GM18867 (cell line): Measurements from ENCODE around the gene SNAP23.

Source experiments
- ATAC-seq: cut with Tn5 transposase; IDR thresholded peaks from one replicate; pipeline ENCODE4 v1.9.1; 2021; ENCODE audit warnings: mild to moderate bottlenecking, moderate library complexity; ENCODE audit not compliant: unreplicated experiment

Gene SNAP23

DNA sequence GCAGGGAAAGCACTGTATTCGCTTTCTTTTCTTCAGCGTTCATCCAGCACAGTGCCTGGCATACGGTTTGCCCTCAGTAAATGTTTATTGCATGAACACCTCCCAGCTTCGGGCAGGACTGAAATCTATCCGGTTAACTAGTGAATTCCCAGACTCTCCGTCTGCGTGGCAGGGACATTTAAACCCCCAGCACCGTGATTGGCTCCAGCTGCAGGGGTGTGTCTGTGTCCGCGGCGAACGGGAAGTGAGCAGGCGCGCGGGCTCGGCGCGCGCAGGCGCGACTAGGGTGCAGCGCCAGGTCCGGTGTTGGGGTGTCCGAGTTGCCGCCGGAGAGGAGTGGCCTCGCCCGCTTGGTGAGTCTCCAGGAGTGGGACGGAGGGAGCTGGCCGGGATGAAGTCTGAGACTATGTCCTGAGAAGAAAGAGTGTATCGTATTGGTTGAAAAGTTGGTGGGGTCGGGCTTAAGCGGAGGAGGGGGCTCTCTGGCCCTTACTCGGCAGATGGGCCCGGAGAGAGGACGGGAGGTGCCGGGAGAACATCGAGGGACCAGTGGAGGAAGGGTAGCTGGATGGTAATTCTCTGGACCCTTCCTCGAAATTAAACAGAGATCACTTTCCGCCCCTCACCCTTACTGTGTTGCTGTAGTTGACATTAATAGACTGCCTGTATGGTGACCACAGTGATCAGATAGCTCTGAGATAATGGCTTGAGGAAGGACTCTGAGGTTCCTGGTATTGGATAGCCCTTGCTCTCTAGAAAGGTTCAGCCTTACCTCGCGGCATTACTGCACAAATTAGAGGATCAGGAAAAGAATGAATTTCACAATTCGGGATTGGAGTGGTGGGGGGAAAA is at the start of gene SNAP23:
Gene SNAP23, plus strand, starts transcription at position 274 of the 852 bp plus-strand sequence. CDS start 16,213 bp downstream, outside the sequence.
- ATAC-seq: peak; percentile 79

DNA sequence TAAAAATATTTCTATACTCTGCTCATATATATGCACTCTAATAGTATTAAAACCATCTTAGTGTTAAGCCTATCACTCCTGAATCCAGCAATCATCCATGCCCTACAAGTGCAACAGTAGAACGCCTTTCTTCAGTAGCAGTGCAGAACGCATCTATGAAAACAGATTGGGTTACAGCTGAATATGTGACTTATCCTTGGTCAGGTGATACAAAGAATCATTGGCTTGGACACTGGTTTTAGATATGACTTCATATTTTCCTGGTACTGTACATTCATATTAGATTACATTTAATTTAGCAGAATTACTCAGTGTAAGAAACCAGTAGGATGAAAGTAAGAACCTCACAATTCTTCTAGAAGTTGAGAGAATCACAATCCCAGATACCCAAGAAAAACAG is 47.8 kb upstream of the SNAP23 start:
- ATAC-seq: no peak

DNA sequence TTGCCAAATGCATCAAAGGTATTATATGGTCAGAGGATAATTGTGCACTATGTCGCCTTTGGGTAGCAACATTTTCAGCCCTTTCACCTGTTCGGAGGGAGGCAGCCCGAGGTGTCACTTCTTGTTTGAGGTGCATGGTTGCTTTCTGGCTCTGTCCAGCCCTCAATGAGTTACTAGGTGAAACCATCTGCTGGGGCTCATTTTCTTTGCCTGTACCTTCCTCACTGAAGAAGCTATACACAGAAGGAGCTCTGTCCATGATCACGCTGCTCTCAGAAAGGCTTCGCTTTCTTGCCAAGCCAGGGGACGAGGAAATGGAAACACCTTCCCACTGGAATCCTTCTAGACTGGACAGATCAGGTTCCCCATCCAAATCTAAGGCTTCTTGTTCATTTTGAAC is 47.2 kb upstream of the SNAP23 start:
- no peak for ATAC-seq

DNA sequence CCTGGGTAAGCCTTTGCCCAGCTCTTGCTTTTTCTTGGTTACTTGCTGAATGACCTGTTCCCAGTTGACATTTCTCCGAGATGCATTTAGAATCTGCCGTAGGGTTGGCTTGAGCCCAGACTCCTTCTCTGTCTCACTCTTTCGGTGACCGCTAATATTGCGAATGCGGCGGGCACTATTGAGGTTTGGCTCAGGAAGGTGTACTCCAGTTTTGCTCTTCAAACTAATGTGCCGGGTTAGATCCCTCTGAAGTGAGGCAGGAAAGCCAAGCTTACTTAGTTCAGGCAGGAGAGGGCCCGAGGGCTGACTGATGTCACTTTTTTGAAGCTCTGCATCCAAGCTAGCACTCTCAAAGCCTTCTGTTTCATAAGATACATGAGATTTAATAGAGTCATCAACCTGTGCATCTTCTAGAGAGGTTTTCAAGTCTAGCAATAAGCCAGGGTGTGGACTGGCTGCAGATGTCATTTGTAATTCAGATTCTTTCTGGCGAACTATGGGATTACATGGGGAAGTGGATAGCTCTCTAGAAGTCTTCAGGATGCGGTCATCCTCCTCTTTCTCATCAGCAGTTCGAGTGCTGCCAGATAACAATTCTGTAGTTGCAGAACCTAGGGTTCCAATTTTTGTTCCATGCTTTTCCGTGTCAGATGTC is 45.5 kb upstream of the SNAP23 start:
- no peak for ATAC-seq

DNA sequence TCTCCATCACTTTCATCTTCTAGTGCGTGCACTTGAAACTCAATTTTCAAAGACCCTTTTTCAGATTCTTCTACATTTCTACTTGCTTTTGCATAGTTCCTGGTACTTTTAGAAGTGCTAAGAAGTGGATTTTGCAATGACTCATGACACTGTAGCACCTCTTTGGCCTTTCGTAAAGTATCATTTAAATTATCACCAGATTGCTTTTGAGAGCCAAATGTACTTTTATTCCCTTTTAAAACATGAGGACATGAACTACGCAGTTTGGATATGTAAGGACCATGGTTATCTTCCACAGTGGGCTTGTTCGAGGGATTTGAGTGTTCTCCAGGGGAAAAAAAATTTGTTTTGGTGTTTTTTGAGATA is 45.0 kb upstream of the SNAP23 start:
- ATAC-seq: no peak

DNA sequence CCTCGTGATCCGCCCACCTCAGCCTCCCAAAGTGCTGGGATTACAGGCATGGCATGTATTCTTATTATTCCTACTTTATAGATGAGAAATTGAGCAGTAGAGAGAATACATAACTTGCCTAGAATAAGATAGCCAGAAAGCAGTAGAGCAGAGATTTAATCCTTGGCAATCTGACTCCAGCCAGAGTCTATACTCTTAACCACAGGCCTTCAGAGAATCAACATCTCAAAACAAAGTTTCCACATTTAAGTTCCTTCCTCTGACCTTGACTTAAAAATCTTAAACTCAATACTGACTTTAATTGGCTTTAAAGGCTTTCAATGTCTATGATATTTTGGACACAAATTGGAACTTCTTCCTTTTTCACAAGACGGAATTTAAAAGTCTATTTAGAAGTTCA is 41.6 kb upstream of the SNAP23 start:
- no peak for ATAC-seq

DNA sequence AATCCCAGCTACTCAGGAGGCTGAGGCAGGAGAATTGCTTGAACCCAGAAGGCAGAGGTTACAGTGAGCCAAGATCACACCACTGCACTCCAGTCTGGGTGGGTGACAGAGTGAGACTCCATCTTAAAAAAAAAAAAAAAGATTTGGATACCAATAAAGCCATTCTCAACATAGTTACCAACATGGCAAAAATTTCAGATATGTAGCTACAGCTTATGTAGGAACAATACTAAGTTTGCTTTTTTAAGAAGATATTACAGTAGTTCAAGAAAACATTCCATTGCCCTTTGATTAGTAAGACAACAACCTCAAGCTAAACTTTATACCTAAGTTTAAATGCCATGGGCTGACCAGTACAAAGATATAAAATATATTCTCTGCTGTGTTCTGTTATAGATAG is 38.9 kb upstream of the SNAP23 start:
- ATAC-seq: no peak

DNA sequence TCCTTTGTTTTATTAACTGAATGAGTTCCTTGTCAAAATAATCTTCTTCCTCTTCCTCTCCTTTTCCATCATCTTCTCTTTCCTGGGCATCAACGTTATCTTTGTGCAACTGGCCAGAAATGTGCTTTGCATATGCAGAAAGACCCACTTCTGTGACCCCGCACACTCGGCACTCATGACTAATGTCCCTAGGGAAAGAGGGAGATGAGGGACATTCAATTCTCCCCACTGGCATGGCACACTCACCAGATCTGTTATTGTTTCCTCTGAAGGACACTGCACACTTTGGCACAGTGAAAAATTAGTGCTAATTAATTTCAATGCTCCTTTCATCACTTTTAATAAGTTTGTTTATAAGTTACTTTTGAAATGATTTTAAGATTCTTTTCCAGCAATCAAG is 38.5 kb upstream of the SNAP23 start:
- ATAC-seq: no peak

DNA sequence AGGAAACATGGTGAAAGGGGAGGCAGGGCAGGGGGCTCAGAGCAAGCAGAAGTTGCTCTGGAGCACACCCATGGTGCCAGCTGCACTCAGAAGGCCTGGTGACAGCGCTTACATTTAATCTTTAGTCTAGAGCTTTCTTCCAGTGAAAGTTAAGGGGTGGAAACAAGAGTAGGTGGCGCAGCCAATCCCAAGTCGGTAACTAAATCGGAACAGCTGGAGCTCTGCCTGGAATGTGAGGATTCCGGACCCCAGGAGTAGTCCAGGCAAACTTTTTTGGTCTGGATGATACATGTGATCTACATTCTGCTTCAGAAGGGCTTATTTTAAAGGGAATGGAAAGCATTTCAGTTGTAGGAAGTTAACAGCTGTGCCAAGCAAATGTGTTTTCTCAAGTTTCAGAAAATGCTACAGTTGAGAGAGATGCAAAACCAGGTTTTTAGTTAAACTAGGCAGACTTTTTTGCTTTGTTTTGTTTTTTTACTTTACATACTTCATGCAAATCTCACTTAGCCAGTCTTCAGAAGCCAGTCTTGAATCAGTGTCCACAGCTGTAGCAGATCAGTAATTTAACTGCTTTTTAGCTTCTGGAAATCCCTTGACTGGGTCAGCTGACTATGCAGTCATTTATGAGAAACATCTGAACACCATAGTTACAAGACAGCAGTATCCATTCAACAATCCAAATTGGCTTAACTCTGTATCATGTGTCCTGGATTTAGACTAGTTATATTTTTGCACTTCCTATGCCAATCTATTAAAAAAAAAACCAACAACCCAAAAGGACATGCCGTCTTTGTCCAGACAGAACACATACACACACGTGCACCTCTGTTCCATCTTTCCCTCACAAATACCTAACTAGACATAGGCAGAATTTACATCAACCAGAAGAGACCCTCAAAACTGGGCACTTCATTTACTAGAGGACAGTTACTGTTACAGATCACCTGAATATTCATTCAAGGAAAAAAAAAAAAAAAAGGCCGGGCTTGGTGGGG is 37.7 kb upstream of the SNAP23 start:
- ATAC-seq: peak; percentile 75

DNA sequence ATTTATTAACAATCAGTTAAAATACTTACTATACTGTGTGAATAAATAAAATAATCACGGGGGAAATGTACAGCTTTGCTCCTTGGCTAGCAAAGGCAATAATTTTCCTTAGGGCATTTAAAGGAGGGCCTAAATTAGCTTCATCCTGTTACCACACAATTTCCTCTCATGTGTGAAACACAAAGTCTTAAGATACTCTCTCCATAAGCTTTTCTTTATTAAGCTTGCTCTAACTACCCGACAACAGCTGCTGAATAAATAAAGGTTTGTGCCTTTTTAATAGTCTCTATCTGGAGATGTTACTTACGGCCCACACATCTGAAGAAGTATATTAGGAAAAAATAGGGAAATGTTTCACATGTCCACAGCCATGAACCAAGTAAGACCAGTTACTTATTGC is 34.2 kb upstream of the SNAP23 start:
- ATAC-seq: no peak

DNA sequence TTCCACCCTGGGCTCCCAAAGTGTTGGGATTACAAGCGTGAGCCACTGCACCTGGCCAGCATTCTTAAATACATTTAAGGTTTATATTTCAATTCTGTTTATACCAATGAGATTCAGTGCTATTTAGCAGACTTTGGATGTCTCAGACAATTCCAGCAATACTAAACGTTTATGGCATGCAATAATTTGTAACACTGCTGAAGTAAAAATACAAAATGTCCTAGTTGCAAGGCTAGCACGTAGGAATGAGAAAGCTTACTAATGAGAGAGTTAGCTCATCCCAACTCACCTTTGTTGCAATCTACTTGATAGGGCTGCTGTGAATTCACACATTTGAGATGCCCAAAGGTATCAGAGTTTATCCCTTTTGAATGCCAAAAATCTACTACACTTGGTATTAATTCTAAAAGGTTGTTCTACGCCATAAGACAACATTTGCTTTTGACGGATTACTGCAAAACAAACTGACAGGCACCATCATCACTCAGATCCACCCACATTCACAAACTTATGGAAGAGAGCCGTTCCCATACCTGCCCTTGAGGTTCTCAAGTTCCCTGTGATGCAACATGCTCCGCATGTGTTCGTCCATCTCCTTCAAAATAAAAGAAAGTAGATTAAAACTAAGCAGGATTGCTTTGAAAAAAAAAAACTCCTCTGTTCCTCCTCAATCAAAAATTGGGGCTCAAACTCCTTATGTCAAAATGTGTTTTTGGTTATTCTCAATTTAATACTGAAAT is 29.7 kb upstream of the SNAP23 start:
- no peak for ATAC-seq

DNA sequence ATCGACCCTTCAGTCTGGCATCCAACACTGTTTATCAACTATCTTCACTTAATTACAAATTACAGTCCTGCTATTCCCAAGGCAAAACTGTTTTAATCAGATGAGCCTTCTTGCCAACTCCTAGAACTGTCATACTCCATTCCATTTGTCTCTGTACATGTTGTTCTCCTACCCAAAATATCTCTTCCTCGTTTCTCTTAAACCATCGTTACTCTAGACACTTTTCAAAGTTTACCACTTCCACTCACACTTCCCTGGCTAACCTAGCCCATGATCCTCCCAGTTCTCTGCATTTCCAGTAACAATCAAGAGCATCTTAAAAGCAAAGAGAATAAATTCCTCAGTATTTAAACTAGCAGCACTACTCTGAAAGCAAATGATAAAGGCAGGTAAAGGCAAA is 24.4 kb upstream of the SNAP23 start:
- no peak for ATAC-seq

DNA sequence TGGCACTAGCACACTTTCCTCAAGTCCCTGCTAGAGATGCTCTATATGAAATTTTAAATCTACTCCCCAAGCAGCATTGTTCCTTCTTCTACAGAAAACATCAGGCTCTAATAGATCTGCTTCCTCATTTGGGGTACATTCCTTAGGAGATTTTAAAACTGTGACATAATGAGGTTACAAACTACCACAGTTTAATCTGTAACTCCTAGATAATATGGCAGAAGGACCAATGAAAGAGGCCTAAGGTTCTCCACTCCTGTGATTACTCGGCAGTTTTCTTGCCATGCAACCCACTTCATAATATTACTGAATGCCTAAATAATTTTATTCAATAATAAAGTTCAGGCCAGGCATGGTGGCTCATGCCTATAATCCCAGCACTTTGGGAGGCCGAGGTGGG is 20.6 kb upstream of the SNAP23 start:
- no peak for ATAC-seq

DNA sequence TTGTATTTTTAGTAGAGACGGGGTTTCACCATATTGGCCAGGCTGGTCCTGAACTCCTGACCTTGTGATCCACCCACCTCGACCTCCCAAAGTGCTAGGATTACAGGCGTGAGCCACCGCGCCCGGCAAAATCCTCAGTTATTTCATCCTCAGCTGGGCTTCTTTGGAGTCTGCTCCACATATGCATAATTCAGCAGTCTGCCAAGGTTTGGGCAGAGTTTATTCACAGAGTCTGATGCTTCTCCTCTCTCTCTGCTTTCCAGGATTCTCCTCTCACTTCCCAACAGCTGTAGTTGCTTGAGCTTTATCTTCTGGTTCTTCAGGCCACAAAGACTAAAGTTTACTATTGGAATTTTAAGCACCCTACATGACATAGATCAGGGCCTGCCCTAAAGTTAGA is 12.7 kb upstream of the SNAP23 start:
- ATAC-seq: no peak

DNA sequence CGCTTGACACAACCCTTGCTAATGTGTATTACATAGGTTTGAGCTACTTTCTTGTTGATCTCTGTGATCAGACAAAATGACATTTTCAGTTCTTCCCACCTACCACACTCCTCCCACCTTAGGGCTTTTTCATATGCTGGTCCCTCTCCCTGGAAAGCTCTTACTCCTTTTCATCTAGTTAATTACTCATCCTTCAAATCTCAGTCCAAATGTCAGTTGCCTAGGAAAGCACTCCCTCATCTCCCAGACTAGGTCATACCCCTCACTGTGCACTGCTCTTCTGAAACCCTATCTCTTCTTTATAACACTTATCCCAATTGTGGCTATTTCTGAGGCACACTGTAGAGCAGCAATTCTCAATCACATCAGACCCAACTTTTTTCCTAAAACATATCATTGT is 11.8 kb upstream of the SNAP23 start:
- ATAC-seq: no peak

DNA sequence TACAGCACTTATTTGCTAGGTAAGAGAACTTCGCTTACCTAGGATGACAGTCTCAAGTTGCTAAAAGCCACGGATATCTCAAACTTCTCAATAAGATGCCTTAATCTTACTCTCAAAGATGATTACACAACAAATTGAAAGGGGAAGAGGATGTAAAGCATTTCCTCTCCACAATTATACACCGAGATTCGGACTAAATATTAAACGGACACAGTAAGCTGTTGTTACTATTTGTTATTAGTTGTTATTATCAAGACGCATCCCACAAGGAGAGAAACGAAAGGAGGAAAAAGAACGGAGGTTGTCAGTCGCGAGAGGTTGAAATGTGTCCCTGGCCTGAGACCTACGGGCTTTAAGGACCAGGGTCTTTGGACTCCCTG is 5.2 kb upstream of the SNAP23 start:
- no peak for ATAC-seq

DNA sequence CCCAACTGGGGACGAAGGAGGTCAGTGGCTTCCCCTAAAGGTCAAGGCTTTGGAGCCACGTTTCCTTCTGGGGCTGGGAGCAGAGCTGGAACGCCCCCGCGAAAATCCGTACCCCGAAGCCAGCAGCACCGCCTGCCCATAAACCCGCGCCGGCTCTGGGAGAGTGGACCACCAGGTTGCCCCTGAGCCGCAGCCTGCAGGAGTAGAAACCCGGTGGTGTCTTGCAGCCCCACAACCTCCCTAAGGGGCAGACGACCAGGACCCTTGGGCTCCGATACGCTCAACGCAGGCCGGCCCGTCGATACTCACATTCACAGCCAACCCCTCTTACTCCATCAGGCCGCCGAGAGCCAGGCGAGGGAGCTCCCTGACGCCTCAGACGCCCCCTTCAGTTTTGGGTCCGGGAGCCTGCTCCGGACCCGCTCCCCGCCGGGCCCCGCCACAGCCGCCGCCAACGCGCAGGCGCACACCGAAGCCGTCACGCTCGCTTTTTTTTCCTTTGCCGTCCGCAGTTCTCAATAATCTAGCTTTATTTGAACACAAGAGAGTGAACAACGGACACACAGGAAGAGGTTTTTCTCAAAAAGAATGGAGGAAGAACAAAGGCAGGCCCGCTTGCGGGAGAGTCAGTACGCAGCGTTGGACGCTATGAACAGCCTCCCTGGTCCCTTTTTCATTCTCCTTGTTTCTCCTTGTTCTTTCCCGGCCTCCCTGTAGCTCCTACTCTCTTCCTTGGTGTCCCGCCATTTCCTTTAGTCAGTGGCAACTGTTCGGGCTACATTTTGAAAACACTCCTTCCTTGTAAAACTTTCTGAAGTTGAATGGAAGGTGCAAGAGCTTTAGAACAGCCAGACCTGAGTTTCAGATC is 4.5 kb upstream of the SNAP23 start, which contains the start of gene ZNF106:
Gene ZNF106, minus strand, starts transcription at position 471 of the 868 bp plus-strand sequence. CDS start 18,852 bp downstream, outside the sequence.
- peak; percentile 60 for ATAC-seq

DNA sequence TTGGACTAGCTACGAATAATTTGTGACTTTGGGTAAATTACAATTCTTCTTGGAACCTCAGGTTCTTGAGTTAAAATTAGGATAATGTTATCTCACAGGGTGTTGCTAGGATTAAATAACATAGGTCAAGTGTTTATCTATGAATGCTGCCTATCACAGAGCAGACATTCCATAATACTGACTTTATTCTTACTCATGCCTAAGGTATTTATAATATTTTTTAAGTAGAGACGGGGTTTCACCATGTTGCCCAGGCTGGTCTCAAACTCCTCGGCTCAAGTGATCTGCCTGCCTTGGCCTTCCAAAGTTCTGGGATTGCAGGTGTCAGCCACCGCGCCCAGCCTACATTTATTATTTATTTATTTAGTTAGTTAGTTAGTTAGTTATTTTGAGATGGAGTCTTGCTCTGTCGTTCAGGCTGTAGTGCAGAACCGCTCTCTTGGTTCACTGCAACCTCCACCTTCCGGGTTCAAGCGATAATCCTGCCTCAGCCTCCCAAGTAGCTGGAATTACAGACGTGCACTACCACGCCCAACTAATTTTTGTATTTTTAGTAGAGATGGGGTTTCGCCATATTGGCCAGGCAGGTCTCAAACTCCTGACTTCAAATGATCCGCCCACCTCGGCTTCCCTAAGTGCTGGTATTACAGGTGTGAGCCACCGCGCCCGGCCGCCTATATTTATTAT is 3.8 kb upstream of the SNAP23 start:
- ATAC-seq: no peak

DNA sequence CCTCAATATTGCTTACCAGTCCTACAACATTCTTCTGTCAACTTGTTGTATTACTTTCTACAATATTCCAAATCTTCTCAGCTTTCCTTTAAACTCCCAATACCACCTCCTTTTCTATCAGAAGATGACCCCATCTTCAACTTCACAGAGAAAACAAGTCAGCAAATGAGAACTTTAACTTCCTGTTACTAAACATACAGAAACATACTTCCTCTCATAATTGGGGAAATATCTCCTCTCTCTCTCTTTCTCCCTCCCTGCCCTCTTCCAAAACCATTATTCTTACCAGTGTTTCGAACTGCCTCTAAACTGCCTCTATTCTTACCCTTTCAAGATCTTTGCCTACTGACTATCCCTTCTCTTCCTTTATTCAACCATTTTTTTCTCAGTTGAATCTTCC is 1.8 kb upstream of the SNAP23 start:
- no peak for ATAC-seq
